GM18873 (cell line): ENCODE results near the gene RIC1.
"Not testable (repeated sequence)": the region's sequence is repeated elsewhere in the genome, so short reads cannot be mapped to it uniquely, and the experiment has no call there.

Experiments
- ATAC-seq: cut with Tn5 transposase; IDR thresholded peaks from one replicate; pipeline ENCODE4 v1.9.1; 2021; ENCODE audit warnings: mild to moderate bottlenecking, moderate library complexity, moderate number of reproducible peaks; ENCODE audit not compliant: unreplicated experiment, low FRiP score

The RIC1 gene

DNA sequence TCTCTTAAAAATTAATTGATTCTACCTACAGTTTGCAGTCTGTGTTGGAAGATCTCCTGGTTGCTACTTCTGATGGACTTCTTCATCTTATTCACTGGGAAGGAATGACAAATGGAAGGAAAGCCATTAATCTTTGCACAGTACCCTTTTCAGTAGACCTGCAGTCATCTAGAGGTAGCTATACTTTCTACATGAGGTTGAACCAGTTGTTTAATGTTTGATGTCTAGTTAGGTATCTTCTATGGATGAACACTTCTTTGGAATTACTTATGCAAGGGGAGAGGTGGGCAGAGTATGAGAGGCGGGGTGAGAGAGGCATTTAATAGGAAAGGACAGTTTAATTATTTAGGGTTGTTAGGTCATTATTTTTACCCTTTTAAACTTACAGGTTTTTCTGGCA is 91.2 kb downstream of the RIC1 start:
- ATAC-seq = no peak

DNA sequence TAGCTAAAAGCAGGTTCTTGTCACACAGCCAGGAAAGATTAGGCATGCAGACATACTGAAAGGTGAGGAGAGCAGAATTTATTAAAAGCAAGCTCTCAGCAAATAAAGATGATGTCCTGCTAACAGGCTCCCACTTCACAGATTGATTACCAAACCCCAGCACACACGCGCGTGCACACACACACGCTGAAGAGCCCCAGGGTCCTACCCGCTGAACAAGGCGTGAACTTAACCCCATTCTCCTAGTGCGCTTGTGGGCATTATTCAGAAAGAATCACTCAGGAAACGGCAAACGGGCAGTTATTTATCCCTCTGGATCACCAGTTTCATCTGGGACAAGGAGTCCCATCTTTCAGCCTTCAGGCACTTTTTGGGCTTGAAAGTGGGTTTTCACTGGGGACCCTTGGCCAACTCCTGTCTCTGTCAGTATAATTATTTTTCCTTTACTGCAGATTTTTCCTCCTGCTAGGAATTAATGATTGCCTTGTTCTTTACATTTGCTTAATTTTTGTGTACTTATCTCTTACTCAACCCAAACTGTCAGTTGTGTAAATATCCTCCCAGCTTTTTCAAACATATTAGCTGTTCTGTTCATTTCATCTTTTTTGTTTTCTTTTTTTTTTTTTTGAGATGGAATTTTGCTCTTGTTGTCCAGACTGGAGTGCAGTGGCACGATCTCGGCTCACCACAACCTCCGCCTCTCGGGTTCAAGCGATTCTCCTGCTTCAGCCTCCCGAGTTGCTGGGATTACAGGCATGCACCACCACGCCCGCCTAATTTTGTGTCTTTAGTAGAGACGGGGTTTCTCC is 92.6 kb downstream of the RIC1 start:
- no peak for ATAC-seq

DNA sequence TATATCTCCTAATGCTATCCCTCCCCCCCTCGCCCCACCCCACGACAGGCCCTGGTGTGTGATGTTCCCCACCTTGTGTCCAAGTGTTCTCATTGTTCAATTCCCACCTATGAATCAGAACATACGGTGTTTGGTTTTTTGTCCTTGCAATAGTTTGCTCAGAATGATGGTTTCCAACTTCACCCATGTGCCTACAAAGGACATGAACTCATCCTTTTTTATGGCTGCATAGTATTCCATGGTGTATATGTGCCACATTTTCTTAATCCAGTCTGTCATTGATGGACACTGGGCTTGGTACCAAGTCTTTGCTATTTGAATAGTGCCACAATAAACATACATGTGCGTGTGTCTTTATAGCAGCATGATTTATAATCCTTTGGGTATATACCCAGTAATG is 93.8 kb downstream of the RIC1 start:
- ATAC-seq = not testable (repeated sequence)

DNA sequence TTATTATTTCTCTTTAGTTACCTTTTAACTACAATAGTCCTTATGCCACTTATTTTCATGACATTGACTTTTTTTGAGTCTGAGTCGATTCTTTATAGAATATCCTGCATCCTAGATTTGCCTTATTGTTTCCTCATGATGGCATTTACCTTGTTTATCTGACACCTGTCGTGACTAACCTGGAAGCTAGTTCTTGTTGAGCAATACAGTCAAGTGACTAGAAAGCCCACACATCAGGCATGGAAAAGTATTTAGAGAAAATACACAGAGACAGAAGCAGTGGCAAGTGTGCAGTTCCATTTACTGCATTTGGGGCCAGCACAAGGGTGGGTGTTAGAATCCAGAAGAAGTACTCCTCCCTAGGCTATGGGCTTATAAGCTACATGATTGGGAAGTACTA is 106.2 kb downstream of the RIC1 start:
- ATAC-seq = no peak

DNA sequence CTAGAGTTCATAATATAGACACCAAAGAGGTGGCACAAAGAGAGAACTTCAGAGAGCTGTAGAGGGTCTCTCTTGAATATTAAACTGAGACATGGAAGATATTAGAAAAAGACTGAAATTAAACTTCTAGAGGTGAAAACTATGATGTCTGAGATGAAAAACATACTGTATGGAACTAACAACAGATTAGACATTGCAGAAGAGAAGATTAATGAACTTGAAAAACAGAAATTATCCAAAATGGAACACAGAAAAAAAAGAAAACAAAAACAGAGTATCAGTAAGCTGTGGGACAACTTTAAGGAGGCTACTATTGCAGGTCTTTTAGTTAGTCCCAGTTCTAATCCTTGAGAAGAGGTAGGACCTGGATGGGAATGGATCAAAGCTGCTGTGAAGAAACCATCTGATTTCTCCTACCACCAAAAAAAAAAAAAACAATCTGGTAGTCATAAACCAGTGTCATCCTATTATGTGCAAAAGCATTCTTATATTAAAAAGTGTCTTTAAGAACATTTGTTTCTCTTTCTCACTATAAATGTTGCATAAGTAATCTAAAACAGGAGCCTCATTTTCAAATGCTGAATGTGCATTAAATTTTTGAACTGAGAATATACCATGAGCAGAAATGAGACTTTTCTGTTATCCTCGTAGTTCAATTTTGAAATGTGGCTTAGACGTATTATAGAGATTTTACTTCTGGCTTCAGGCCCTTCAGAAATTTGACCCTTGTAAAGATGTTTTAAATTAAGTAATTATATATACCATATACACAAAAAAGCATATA is 107.8 kb downstream of the RIC1 start:
- ATAC-seq = no peak

DNA sequence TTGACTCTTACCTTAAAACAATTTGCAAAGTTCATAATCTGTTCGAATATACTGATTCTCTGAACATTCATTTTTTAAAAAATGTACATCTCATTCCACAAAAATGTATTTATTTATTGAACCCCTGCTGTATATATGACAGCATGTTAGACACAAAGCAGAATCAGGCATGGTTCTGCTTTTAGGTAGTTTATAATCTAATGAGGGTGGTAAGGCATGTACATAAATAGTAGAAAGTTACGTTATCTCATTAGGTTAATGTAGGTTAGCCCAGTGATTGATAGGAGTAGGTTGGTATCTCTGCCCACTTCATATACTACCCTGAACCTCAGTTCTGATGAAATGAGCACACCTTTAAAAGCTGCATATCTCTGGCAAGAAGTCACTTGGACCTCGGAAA is 114.2 kb downstream of the RIC1 start:
- ATAC-seq = no peak

DNA sequence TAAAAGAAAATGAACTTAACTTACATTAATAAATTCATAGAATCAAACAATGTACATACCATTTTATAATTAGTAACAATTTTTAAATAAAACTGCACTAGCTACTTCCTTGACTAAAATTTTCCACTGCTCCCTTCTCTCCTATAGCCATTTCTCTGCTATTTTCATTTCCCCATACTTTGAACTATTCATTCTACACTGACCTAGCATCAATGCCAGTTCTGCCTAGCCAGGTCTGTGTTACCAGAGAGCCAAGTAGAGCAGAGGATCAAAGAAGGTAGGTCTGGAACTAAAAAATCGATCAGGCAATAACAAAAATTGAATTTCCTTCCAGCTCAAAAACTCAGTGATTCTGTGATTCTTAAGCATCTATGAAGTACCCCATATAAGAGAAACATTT is 119.5 kb downstream of the RIC1 start:
- no peak for ATAC-seq

DNA sequence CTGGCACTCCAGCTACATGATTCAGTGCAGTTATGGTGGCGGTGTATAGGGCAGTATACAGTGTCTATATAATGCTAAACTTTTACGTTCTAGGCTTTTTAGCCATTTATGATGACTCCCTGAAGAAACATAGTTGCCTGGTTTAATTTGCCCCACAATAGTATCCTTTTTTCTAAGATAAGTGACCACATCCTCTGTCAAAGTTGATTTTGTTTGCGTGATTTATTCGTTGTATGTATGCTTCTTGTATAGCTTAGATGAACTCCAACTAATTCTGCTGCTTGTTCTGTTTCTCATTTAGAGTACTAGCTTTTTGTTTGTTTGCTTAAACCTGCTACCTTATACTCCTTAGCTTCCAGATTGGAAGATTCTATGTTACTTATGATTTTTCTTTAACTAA is 120.4 kb downstream of the RIC1 start:
- no peak for ATAC-seq

DNA sequence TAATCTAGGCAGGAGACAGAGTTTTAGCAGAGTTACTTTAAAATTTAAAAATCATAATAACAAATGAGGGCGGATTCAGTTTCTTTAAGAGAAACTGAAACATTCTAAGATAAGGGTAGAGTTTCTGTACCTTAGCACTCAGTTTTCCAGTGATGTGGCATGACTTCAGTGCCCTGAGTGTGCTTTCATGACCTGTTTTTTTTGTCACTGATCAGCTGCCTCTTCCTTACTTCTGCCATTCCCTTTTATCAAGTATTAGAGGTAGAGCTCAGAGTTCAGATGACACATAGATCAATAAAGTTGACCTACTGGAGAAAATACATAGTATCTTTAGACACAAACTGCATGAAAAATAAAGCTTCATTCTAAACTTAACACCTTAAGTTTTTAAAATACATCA is 121.7 kb downstream of the RIC1 start:
- ATAC-seq = no peak

DNA sequence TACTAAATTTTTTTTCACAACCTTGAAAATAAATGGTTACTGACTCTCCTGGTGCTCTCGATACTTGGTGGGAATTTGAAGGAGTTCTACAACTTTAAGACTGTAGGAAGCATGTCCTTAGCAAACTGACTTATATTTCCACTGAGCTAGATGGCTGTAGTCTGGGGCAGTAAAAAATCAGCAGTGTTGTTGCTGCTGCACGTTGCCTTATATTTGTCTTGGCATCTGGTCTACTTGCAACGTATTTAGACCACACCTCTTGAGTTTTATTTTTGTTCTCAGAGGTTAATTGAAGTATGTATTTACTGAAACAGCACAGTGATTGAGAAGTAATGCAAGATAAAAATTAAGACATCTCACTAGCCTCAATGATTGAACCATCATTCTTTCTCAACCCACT is 127.7 kb downstream of the RIC1 start:
- ATAC-seq = no peak

DNA sequence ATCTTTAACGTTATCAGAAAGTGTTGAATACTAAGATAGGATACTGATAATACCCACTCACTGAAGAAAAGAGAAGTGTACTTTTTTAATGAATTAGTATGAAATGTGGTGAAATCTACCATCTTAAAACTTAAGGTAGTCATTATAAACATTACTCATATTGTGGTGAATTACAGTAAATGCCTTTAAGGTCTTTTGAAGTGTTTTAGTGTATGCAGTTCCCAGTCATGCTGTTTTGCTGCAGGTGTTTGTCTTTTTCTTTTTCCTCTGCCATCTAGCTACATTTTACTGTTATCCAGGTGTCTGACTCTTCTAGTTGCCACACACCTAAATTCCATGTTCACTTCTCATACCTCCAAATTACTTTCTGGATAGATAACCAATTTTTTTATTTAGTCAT is 131.4 kb downstream of the RIC1 start:
- no peak for ATAC-seq

DNA sequence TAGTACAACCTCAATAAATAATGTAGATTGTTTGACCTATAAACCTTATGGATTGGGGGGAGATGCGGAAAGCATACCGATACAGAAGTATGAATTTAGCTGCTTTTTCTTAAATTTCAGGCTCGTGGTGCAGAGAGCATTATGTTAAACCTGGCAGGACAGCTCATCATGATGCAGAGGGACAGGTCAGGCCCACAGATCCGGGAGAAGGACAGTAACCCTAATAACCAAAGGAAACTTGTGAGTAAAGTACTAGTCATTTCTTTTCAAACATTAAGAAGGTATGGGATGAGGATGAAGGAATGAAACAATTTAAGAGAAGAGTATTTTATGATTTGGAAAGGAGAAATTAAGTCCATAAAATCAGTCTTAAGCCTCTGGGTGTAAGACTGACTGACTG is 133.5 kb downstream of the RIC1 start:
- no peak for ATAC-seq

DNA sequence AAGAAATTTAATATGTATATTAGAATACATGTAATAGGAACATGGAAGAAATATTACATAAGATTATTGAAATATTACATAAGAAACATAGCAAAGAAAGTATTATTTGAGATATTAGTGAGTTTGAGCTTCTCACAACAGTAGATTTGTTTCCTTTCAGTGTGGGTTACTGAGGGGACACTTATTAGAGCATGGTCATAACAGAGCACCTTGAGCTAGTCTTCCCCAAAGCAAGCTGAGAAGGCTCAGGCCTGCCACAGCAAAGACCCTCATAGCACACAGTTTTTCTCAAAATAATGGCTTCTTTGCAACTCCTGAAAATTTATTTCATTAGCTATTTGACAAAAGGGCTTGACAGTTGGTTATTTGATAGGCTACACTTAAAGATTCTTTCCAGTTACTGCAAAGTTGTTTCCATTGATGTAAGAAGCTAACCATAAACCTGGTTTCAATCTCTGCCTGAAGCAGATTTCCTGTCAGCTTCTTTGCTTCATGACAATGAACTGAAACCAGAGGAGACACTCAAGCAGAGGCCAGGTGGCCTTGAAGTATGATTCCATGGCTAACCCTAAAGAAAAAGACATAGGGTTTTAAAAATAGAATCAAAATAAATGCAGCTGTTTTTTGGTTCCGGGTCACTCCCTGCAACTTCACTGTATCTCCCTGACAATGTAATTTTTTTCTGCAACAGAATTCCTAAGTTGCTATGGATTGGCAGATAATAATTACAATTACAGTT is 135.4 kb downstream of the RIC1 start:
- peak; percentile 69 for ATAC-seq

DNA sequence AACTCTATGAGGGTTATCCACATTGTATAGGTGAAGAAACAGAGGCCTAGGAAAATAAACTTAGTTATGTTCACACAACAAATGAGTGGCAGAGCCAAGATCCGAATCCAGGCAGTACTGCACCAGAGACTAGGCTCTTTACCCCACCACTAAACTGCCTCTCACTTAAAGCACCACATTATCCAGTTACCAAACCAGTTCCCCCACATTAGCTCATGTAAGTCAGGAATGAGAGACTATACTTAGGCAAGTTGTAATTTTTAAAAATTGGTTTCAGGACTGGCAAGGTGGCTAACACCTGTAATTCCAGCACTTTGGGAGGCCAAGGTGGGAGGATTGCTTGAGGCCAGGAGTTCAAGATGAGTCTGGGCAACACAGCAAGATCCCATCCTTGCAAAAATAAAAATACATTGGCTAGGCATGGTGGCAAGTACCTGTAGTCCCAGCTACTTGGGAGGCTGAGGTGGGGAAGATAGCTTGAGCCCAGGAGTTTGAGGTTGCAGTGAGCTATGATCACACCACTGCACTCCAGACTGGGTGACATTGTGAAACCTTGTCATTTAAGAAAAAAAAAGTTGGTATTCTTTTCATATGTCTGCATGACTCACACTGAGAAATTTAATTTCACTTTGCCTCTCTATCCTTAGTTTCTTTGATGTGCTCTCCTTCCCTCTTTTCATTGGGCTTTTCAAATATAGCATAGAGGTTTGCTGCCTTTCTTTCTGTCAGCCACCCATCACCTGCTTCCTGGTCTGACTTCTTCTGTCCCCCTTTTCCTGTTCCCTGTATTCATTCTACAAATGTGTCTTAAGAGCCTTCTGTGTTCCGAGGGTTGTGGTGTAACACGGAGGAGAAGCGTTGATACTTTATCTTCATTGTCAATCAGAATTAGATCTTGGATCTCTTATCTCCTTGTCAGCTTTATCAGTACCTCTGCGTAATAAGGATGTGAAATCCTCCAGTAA is 139.3 kb downstream of the RIC1 start:
- ATAC-seq = no peak

DNA sequence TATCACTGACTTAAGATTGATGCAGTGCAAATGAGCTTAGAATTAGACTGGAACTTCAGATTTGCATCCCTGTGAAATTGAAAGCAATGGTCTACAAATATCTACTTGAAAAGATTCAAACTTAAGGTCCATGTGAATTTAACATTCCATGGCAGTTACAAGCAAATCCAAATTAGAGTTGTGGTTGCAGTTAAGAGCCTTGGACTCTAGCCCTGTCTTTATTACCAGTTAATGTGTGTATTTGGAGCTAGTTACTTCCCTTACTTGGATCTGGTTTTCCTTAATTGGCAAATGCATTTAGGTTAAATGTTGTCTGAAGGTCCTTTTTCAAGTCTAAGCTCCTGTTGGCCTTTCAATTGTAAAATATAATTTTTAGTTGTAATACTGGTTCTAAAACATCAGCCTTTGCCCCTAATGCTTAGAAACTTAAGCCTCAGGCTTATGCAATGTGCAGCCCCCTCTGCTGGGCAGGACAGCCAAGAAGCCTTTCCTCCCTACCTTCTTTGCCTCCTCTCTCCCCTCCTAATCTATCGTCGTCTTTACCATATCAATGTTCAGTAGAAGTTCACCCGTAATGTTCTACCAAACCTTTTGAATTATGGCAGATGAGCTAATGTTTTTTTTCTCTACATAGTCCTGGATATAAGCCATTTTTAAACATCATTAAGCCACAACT is 144.6 kb downstream of the RIC1 start:
- no peak for ATAC-seq

DNA sequence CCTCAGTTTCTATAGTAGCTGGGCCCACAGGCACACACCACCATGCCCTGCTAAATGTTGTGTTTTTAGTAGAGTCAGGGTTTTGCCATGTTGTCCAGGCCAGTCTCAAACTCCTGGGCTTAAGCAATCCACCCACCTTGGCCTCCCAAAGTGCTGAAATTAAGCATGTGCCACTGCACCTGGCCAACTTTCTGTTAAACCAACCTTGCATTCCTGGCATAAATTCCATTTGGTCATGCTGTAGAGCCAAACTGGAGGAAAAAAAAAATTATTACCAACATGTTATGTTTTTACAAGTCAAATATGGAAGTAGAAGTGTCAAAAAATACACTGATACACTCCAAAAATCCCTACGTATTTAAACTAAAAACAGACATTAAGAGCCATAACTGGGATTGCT is 149.9 kb downstream of the RIC1 start:
- ATAC-seq = no peak

DNA sequence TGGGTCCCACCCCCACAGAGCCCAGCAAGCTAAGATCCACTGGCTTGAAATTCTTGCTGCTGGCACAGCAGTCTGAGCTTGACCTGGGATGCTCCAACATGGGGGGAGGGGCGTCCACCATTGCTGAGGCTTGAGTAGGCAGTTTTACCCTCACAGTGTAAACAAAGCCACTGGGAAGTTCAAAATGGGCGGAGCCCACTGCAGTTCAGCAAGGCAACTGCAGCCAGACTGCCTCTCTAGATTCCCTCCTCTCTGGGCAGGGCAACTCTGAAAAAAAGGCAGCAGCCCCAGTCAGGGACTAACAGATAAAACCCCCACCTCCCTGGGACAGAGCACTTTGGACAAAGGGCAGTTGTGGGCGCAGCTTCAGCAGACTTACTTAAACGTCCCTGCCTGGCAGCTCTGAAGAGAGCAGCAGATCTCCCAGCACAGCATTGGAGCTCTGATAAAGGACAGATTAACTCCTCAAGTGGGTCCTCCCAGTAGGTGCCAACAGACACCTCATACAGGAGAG is 150.9 kb downstream of the RIC1 start:
- ATAC-seq = not testable (repeated sequence)

DNA sequence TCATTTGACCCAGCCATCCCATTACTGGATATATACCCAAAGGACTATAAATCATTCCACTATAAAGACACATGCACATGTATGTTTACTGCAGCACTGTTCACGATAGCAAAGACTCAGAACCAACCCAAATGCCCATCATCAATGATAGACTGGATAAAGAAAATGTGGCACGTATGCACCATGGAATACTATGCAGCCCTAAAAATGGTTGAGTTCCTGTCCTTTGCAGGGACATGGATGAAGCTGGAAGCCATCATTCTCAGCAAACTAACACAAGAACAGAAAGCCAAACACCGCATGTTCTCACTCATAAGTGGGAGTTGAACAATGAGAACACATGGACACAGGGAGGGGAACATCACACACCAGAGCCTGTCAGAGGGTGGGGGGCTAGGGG is 154.5 kb downstream of the RIC1 start:
- ATAC-seq = not testable (repeated sequence)

DNA sequence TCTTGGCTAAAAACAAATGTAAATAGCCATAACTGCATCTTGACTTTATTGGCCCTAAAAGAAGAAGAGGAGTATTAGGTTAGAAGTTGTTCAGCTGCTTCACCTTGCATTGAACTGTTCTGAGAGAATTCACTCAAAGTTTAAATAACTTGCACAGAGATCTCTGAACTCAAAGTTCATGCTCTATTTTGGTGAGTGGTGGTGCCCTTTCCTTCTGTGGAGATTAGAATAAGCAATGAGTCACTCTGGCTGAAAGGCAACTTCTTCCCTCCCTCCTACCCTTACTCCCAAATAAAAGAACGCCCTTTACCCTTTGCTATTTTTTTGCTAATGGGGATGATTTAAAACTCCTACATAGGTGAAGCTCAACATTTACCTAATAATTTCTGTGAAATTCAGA is 155.1 kb downstream of the RIC1 start:
- no peak for ATAC-seq
